ENCODE data around the gene PLEKHG5.

The PLEKHG5 gene

DNA sequence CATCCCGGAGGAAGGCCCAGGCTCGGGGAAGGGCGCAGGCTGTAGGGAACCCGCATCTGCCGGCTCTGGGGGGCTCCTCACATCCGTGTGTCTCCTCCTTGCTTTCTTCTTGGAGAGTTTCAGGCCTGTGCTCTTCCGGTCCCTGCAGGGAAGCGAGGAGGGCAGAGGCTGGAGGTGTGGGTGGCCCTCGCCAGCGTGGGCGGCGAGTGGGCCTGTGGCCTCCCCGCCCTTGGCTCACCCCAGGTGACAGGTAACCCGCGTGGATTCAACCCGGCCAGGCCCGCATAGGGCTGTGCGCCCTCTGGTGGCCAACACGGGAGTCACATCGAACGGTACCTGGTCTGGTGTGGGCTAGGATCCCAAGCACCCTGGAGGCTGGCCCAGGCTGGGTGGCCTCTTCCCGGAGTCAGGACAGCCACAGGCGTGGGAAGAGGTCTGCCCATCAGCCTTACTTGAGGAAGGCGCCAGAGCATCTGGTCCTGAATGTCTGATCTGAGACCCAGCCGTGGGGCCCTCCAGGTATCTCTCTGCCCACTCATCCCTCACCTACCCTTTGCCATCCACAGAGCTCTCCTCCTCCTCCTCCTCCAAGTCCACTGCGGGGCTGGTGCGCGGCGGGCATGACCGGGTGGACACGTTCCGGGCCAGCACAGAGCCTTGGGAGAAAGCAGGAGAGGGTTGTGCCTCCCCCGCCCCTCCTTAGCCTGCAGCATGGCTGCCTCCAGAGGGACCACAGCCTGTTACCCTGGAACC is 15.9 kb downstream of the PLEKHG5 start:
- DNase-seq = peak; percentile 54 to 74 (median 66)

DNA sequence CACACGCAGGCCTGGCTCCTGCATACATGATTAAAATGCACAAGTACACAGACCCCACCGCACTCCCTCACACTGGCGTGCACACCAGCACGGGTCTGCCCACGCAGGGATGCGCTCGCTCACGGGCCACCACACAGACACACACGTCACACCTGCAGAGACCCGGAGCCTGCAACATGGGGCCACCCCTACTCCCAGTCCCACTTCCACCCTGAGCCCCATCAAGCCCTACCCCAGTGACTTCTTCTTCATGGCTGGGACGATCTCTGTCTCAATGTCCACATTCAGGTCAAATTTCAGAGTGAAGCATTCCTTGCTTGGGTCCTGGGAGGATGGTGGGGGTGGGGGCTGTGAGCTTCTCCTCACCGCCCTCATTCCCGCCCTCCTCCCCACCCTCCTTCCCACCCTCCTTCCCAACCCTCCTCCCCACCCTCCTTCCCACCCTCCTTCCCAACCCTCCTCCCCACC is 16.6 kb downstream of the PLEKHG5 start:
- DNase-seq = no peak

- no peak for DNase-seq
These were observed 17.3 kb downstream of the PLEKHG5 start for GRCh38 chr1:6473974-6474814.

DNA sequence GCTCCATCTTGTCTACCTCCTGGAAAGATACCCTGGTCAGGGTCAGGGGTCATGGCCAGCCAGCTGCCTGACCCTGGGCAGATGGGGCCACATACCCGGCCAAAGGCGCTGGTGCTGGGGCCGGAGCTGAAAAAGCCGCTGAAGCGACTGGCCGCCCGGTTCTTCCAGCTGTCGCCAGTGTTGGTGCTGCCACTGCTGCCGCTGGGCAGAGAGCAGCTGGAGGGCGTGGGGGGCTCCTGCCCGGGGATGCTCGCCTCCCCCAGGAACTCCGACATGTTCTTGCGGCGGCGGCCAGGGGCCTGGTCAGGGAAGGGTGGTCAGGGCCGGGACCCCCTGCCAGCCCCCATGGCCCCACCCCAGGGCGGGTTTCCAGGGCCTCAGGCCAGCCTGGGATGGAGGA is 18.3 kb downstream of the PLEKHG5 start:
- DNase-seq = no peak

DNA sequence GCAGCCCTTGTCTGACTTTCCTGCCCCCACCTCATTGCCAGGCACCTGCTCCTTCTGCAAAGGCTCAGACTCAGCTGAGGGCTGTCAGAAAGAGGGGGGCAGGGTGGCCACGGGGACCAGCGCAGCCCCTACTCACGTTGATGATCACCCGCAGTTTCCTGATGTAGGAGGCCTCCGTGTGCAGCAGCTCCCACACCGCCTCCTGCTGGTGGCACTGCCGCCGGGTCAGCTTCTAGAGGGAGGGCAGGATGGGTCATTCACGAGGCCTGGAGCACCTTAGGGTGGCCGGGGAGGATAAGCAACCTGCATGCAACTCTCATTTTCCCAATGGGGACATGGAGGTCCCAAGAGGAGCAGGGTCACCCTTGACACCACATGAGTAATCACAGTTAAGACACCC is 19.1 kb downstream of the PLEKHG5 start:
- no peak for DNase-seq

- no peak for DNase-seq
These were observed 19.5 kb downstream of the PLEKHG5 start for GRCh38 chr1:6471970-6472368.

DNA sequence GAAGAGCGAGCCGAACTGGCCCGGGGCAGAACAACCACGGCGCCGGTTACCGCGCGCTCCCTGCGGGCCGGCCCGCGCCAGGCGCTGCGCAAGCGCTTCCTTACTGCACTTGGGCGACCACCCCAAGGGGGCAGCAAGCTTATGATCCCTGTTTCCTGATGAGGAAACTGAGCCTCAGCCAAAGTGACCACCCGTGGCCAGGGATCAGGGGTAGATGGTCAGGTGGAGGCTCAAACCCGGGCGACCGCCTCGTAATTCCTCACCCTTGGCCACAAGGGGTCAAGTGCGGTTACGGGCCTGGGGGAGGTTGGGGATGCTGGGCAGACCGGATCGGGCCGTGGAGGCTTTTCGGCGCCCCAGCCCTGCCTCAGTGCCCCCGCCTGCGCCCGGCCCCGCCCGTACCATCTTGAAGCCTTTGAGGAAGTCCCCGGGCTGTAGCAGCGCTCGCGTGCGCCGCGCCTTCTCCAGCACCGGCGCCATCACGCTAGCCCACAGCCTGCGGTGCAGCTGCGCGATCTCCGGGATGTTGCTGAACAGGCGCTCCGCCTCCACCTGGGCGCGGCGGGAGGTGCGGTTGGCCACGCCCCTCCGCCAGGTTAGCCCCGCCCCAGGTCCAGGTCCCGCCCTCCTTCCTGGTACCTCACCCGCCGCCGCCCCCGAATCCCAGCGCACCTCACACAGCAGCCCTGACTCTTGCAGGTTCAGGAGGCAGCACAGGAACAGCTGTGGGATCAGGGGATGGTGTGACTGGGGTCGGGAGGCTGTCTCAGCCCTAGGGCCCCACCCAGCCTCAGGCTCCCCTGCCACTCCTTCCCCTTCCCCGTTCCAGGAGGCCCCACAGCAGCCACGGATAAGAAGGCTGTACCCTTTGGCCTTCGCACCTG is 20.1 kb downstream of the PLEKHG5 start:
- peak in 1 of 5 experiments; percentile 42 for DNase-seq

DNA sequence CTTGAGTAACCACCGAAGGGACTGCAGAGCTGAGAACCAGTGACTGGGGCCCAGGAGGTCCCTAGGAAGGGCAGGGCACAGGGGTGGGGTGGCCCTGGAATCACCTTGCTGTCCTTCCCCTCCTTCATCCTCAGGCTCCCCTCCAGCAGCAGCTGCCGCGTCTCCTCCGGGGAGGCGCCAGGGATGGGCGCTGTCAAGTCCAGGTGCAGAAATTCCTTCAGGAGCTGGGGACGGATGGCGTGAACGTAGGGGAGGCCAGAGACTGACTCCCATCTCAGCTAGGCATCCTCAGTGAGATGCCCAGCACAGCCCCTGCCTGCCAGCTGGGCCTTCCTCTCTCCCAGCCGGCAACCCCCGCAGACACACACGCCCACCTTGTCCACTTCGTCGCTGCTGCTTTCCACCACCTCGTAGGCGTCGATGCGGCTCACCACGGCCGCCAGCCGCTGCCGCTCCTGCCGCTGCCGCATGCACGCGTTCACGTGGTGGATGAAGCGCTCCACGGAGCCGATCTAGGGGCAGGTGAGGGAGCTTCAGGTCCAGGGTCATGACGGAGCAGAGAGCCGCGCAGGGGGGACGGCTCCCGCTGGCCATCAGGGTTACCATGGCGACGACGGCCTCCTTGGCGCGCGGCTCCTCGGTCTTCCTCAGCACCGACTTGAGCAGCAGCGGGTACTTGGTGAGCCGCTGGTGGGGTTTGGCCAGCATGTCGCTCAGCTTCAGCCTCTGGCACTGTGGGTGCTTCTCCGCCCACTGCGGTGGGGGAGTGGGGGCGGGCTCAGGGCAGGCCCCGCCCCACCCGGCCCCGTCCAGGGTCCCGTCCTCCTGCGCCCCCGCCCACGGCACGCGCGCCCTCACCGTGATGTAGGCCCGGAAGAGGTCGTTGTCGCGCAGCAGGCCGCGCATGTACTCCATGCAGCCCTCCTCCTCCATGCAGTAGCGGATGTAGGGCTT is 21.1 kb downstream of the PLEKHG5 start:
- DNase-seq = no peak

GRCh38 chr1:6468729-6469461 is 22.6 kb downstream of the PLEKHG5 start:
- DNase-seq = no peak

- no peak for DNase-seq
These were observed 23.5 kb downstream of the PLEKHG5 start for GRCh38 chr1:6467744-6468688.

DNA sequence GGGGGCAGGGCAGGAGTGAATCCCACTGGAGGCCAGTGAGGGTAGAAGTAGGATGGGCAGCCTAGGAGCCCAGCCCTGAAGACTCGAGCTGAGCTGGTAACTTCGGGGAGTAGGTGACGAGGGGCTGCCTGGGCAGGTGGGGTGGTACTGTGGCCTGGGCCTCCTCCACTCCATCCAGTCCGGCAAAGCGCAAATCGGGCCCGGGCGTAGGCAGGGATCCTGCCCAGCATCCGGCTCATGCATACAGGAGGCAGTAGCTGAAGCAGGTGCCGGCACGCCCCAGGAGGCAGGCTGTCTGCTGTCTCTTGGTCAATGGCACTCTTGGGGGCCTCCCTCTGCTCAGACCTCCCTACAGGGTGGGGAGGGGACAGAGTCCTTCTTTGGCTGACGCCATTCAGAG is 24.2 kb downstream of the PLEKHG5 start:
- no peak for DNase-seq

GRCh38 chr1:6466751-6467150 is 24.7 kb downstream of the PLEKHG5 start:
- DNase-seq = no peak

- peak; percentile 47 to 69 (median 60) for DNase-seq
These were observed 25.4 kb downstream of the PLEKHG5 start, which contains the start of gene TNFRSF25 for GRCh38 chr1:6466023-6466422. TSS of gene TNFRSF25 (minus strand) at chr1:6466173. CDS start at chr1:6466107, 66 bp downstream.

- peak in 4 of 5 experiments; percentile 38 to 64 (median 52) for DNase-seq
These were observed 25.9 kb downstream of the PLEKHG5 start for GRCh38 chr1:6465461-6466005.

GRCh38 chr1:6464915-6465314 is 26.6 kb downstream of the PLEKHG5 start:
- DNase-seq = no peak

GRCh38 chr1:6464514-6464836 is 27.0 kb downstream of the PLEKHG5 start:
- DNase-seq = no peak

DNA sequence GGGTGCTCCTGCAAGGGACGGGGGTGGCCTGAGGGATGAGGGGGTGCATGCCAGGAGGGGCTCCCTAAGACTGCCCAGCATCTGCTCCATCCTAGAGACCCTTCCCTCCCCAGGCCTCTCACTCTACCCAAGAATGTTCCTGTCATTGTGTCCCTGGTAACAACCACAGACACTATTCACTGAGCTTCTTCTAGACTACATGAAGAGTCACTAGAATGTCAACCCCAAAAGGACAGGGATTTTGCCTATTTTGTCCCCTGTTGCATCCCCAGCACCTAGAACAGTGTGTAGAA is 28.4 kb downstream of the PLEKHG5 start:
- no peak for DNase-seq

DNA sequence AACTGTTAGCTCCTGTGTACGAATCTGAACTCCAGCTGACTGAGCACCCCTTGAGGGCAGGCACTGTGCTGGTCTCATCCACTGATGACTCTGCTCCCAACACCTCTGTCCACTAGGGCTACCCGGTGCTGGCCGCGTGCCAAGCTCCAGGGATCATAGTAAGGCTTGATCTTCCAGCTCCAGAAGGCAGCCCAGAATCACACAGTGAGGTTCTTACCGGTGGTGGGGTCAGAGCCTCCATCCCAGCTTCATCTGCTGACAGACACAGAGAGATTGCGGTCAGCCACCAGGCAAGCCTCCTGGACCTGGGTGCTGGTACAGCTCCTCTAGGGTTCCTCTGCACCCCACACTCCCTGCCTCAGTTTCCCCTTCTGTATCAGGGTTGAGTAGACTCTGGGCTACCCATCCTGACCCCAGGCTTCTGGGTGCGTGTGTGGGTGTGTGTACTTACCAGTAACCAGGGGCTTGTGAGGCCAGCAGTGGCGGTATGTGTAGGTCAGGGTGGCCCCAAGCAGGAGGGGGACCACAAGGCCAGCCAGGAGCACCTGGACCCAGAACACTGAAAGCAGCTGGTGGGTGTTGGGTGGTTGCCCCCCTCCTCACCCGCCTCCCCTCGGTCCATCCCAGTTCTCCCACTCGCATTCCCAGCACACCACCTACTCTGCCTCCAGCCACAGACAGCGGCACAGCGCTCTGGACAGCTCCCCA is 28.9 kb downstream of the PLEKHG5 start:
- no peak for DNase-seq

Measured in T-helper 2 cell (primary cell).